PFSK-1 (cell line): Measurements from ENCODE around the gene PGA5.

Experiments
- FOXP2 ChIP-seq: optimal IDR thresholded peaks from 2 replicates; pipeline ENCODE3; 2011; ENCODE audit warnings: borderline replicate concordance, control low read depth, inconsistent platforms; ENCODE audit not compliant: insufficient read depth; ENCODE audit errors: extremely low read length, extremely low read depth
- POLR2AphosphoS5 ChIP-seq: IDR thresholded peaks from 2 replicates; pipeline ENCODE4 v1.6.1; 2012; ENCODE audit warnings: low read depth, mild to moderate bottlenecking, control low read depth, low read length, moderate library complexity
- SIN3A ChIP-seq: IDR thresholded peaks from 2 replicates; pipeline ENCODE4 v1.6.1; 2012; ENCODE audit warnings: mild to moderate bottlenecking, low read length, moderate library complexity, borderline replicate concordance; ENCODE audit not compliant: insufficient read depth
- TAF1 ChIP-seq: IDR thresholded peaks from 2 replicates; pipeline ENCODE4 v1.6.1; 2012; ENCODE audit warnings: low read length, control low read depth, borderline replicate concordance; ENCODE audit not compliant: insufficient read depth
- TF ChIP-seq, protein P1 (sequence below), 2 experiments: IDR thresholded peaks; 2 replicates each; pipeline versions ENCODE4 v1.6.1 to v1.8.0; 2011 to 2012; ENCODE audit warnings: low read depth in 2 of 2, low read length in 2 of 2, control low read depth in 1 of 2, inconsistent platforms in 1 of 2, mild to moderate bottlenecking in 1 of 2, moderate library complexity in 1 of 2; ENCODE audit not compliant: insufficient read depth in 1 of 2

DNA sequence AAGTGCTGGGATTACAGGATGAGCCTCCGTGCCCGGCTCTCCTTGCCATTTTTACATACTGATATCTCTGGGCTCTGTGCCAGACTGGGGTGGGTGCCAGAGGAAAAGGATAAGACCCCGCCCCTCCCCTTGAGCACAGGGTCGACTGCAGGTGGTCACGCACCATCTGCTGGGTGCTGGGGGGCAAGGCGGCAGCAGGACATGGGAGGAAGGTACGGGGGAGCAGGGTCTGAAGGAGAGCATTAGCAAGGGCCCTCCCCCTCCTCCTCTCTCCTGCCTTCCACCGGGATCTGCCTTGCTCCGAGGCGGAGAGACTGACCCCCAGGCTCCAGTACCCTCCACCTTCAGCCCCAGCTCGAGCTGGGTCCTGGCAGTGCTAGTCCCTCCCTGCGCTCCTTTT lies 47.4 kb upstream of the PGA5 start:
- TF ChIP-seq TAF1 (no peak), POLR2AphosphoS5 (no peak), SIN3A (no peak), FOXP2 (no peak)
- TF ChIP-seq, protein P1, sequence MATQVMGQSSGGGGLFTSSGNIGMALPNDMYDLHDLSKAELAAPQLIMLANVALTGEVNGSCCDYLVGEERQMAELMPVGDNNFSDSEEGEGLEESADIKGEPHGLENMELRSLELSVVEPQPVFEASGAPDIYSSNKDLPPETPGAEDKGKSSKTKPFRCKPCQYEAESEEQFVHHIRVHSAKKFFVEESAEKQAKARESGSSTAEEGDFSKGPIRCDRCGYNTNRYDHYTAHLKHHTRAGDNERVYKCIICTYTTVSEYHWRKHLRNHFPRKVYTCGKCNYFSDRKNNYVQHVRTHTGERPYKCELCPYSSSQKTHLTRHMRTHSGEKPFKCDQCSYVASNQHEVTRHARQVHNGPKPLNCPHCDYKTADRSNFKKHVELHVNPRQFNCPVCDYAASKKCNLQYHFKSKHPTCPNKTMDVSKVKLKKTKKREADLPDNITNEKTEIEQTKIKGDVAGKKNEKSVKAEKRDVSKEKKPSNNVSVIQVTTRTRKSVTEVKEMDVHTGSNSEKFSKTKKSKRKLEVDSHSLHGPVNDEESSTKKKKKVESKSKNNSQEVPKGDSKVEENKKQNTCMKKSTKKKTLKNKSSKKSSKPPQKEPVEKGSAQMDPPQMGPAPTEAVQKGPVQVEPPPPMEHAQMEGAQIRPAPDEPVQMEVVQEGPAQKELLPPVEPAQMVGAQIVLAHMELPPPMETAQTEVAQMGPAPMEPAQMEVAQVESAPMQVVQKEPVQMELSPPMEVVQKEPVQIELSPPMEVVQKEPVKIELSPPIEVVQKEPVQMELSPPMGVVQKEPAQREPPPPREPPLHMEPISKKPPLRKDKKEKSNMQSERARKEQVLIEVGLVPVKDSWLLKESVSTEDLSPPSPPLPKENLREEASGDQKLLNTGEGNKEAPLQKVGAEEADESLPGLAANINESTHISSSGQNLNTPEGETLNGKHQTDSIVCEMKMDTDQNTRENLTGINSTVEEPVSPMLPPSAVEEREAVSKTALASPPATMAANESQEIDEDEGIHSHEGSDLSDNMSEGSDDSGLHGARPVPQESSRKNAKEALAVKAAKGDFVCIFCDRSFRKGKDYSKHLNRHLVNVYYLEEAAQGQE (IDR thresholded peaks at IDR 0.05; ENCODE audit: insufficient read depth in 1 of 2, low read depth in 2 of 2, low read length in 2 of 2), result no peak
